HCT116 (cell line): ENCODE measurements around the gene MED26. TPM values are rescaled to one million over a fixed set of nuclear protein-coding genes. Genes with fewer than 3 reads are reported as not detected.

Experiments used
- ATAC-seq: fragments of 200-7000 bp; cut with Tn5 transposase; 2 replicates; pipeline ENCODE4 v1.9.1; 2020; ENCODE audit warnings: mild to moderate bottlenecking, moderate library complexity
- BruUV-seq: library from RNA; stranded (reverse); fragments of 400-500 nt; replicated peaks from 2 replicates; lab custom pipeline; 2021; lab: Mats Ljungman, UMichigan
- CTCF ChIA-PET: fragments of 300-600 bp; sonication (Branson Sonifier 250); formaldehyde crosslinking; loops from one replicate; lab custom pipeline; 2021; ENCODE audit warnings: antibody characterized with exemption; lab: Charles Lee
- POLR2A ChIA-PET: fragments of 300-600, 350-600 bp; sonication (Branson Sonifier 250); formaldehyde crosslinking; loops from one replicate; lab custom pipeline; 2021; ENCODE audit warnings: antibody characterized with exemption; lab: Charles Lee
- RAD21 ChIA-PET, 2 experiments: fragments of 300-600 bp; sonication (Branson Sonifier 250); formaldehyde crosslinking; loops; one replicate each; lab custom pipeline; 2023; ENCODE audit warnings: low total read pairs in 2 of 2; ENCODE audit not compliant: uncharacterized antibody in 2 of 2, unreplicated experiment in 2 of 2, low non-redundant PET in 1 of 2; lab: Charles Lee
- DNase-seq: peaks from one replicate; pipeline ENCODE4 v3.0.0-alpha.2; 2010; ENCODE audit warnings: low read depth, low spot score
- H2AFZ ChIP-seq: fragments of 200-600 bp; shearing (Covaris generic), sonication (generic); 2 replicates; pipeline ENCODE4 v1.6.1; 2017; ENCODE audit warnings: low read depth, mixed run types, mixed read lengths, antibody characterized with exemption, low read length; ENCODE audit not compliant: poor library complexity, severe bottlenecking
- H3K27ac ChIP-seq: 2 replicates; pipeline ENCODE4 v1.5.1; 2012; ENCODE audit warnings: low read depth, low read length
- H3K27me3 ChIP-seq: fragments of 200-600 bp; sonication (generic); 2 replicates; pipeline ENCODE4 v1.6.1; 2016; ENCODE audit warnings: mixed run types, low read length, mixed read lengths; ENCODE audit not compliant: insufficient read depth
- H3K36me3 ChIP-seq, 2 experiments: fragments of 200-500 bp in 1 of 2; fragments of 200-600 bp in 1 of 2; sonication (Bioruptor generic) in 1 of 2; sonication (generic) in 1 of 2; 2 replicates each; pipeline versions ENCODE4 v1.5.1 to v1.6.1; 2014 to 2016; ENCODE audit warnings: low read length in 2 of 2, inconsistent platforms in 1 of 2, mixed read lengths in 1 of 2, mixed run types in 1 of 2; ENCODE audit not compliant: insufficient read depth in 2 of 2, control insufficient read depth in 1 of 2
- H3K4me1 ChIP-seq, 2 experiments: fragments of 200-600 bp in 1 of 2; sonication (generic) in 1 of 2; 2 replicates each; pipeline versions ENCODE4 v1.5.1 to v1.6.1; 2012 to 2017; ENCODE audit warnings: low read length in 2 of 2, inconsistent platforms in 1 of 2, mild to moderate bottlenecking in 1 of 2, mixed read lengths in 1 of 2, mixed run types in 1 of 2, moderate library complexity in 1 of 2; ENCODE audit not compliant: insufficient read depth in 2 of 2, control insufficient read depth in 1 of 2
- H3K4me2 ChIP-seq: fragments of 200-600 bp; sonication (generic); 2 replicates; pipeline ENCODE4 v1.6.1; 2017; ENCODE audit warnings: mixed run types, low read length, mixed read lengths
- H3K4me3 ChIP-seq, 2 experiments: fragments of 200-600 bp in 1 of 2; sonication (generic) in 1 of 2; replicated peaks in 1 of 2; 2 replicates each; pipeline ENCODE4 v1.5.1; 2011 to 2016; ENCODE audit warnings: low read length in 2 of 2, control low read depth in 1 of 2, low read depth in 1 of 2, mild to moderate bottlenecking in 1 of 2, mixed read lengths in 1 of 2, mixed run types in 1 of 2
- H3K79me2 ChIP-seq: fragments of 200-600 bp; sonication (generic); 2 replicates; pipeline ENCODE4 v1.6.1; 2017; ENCODE audit warnings: mild to moderate bottlenecking, mixed run types, low read length, moderate library complexity, mixed read lengths; ENCODE audit not compliant: insufficient read depth
- H3K9ac ChIP-seq: fragments of 200-600 bp; sonication (generic); 2 replicates; pipeline ENCODE4 v1.6.1; 2016; ENCODE audit warnings: low read length, mixed read lengths
- H3K9me2 ChIP-seq: fragments of 200-600 bp; sonication (generic), shearing (Covaris generic); 2 replicates; pipeline ENCODE4 v1.6.1; 2017; ENCODE audit warnings: mixed run types, mild to moderate bottlenecking, moderate library complexity; ENCODE audit not compliant: insufficient read depth
- H3K9me3 ChIP-seq, 2 experiments: fragments of 200-500 bp in 1 of 2; fragments of 200-600 bp in 1 of 2; sonication (Bioruptor generic) in 1 of 2; sonication (generic) in 1 of 2; 2 replicates each; pipeline ENCODE4 v1.6.1; 2014 to 2017; ENCODE audit warnings: low read length in 2 of 2, mixed read lengths in 2 of 2, inconsistent platforms in 1 of 2, low read depth in 1 of 2, mild to moderate bottlenecking in 1 of 2, mixed run types in 1 of 2, moderate library complexity in 1 of 2; ENCODE audit not compliant: control insufficient read depth in 1 of 2, insufficient read depth in 1 of 2
- H4K20me1 ChIP-seq: fragments of 200-600 bp; sonication (generic), shearing (Covaris generic); 2 replicates; pipeline ENCODE4 v1.6.1; 2017; ENCODE audit warnings: mixed run types, mild to moderate bottlenecking, moderate library complexity; ENCODE audit not compliant: insufficient read depth
- CBX3 ChIP-seq: IDR thresholded peaks from 2 replicates; pipeline ENCODE4 v1.6.1; 2012; ENCODE audit warnings: low read depth
- CEBPB ChIP-seq: IDR thresholded peaks from 2 replicates; pipeline ENCODE4 v1.6.1; 2012; ENCODE audit warnings: low read depth
- ELF1 ChIP-seq: IDR thresholded peaks from 2 replicates; pipeline ENCODE4 v1.6.1; 2012; ENCODE audit warnings: low read depth, borderline replicate concordance
- EZH2phosphoT487 ChIP-seq: fragments of 200-600 bp; IDR thresholded peaks from 2 replicates; pipeline ENCODE4 v1.6.1; 2018; ENCODE audit warnings: antibody characterized with exemption, borderline replicate concordance
- FOSL1 ChIP-seq: IDR thresholded peaks from 2 replicates; pipeline ENCODE4 v1.6.1; 2012; ENCODE audit warnings: low read depth
- RAD21 ChIP-seq: IDR thresholded peaks from 2 replicates; pipeline ENCODE4 v1.6.1; 2012; ENCODE audit warnings: low read depth, mild to moderate bottlenecking
- REST ChIP-seq: IDR thresholded peaks from 2 replicates; pipeline ENCODE4 v1.6.1; 2012; ENCODE audit warnings: low read depth
- SP1 ChIP-seq: IDR thresholded peaks from 2 replicates; pipeline ENCODE4 v1.6.1; 2012; ENCODE audit warnings: low read depth
- TCF7L2 ChIP-seq: IDR thresholded peaks from 2 replicates; pipeline ENCODE4 v1.7.0; 2011; ENCODE audit warnings: borderline replicate concordance, inconsistent platforms; ENCODE audit not compliant: insufficient read depth, insufficient read length; ENCODE audit errors: extremely low read depth
- ZFX ChIP-seq: fragments of 450-650 bp; IDR thresholded peaks from 2 replicates; pipeline ENCODE4 v1.6.1; 2017
- ZNF274 ChIP-seq: fragments of 200-500 bp; sonication (Bioruptor generic); IDR thresholded peaks from 2 replicates; pipeline ENCODE4 v1.6.1; 2014; ENCODE audit warnings: mild to moderate bottlenecking, low read depth, low read length, inconsistent platforms
- intact Hi-C: fragments of 100-400 bp; cut with micrococcal nuclease; formaldehyde crosslinking; loops from 2 replicates; pipeline ENCODE4 v1.10.0; 2022
- total RNA-seq: library from RNA; stranded (reverse); gene quantifications from one replicate; pipeline ENCODE4 v1.2.1, GENCODE V29; 2021; ENCODE audit not compliant: unreplicated experiment

MED26 gene
- total RNA-seq, 1 experiment from 2014 or later = 13.3 TPM

GRCh38 chr19:16531380-16531669 lies 96.7 kb downstream of the MED26 start (continued):
- TF ChIP-seq CEBPB = no peak

GRCh38 chr19:16530540-16531379 lies 97.2 kb downstream of the MED26 start:
- Histone ChIP-seq H3K27ac (no peak overlapping the region), H3K9me2 (no peaks in the 10 kb centered on the region), H3K9me3 (no peaks in the 10 kb centered on the region), H3K4me3 (no peak overlapping the region), H3K79me2 (peaks cover 58% of the 10 kb centered on the region), H2AFZ (no peak overlapping the region), H3K27me3 (no peaks in the 10 kb centered on the region), H3K4me1 (no peaks in the 10 kb centered on the region), H3K36me3 (peaks cover 51 to 84% of the 10 kb centered on the region in 2 experiments; a peak in 3 of 4 replicates), H3K4me2 (no peak overlapping the region), H4K20me1 (no peaks in the 10 kb centered on the region), H3K9ac (no peak overlapping the region)
- no peak for TF ChIP-seq ZNF274
- TF ChIP-seq ELF1 = no peak
- TF ChIP-seq CEBPB = no peak
- no peak for TF ChIP-seq RAD21
- no peak for TF ChIP-seq FOSL1
- no peak for TF ChIP-seq TCF7L2
- TF ChIP-seq SP1 = no peak
- no peak for TF ChIP-seq CBX3
- TF ChIP-seq REST = no peak
- TF ChIP-seq EZH2phosphoT487 = no peak
- TF ChIP-seq ZFX = no peak
- intact Hi-C loops = no loop called here
- ChIA-PET CTCF (no interaction called here), POLR2A (no interaction called here), RAD21 (no interaction called here)
- ATAC-seq = no peak
- BruUV-seq = no TSS peak
- no peak for DNase-seq
